ENCODE measurements around the gene CSTPP1.
A peak's percentile ranks its signal among the peaks of the same experiment; 100 is the strongest.
"Not testable (repeated sequence)": the region's sequence is repeated elsewhere in the genome, so short reads cannot be mapped to it uniquely, and the experiment has no call there.

The CSTPP1 gene

DNA sequence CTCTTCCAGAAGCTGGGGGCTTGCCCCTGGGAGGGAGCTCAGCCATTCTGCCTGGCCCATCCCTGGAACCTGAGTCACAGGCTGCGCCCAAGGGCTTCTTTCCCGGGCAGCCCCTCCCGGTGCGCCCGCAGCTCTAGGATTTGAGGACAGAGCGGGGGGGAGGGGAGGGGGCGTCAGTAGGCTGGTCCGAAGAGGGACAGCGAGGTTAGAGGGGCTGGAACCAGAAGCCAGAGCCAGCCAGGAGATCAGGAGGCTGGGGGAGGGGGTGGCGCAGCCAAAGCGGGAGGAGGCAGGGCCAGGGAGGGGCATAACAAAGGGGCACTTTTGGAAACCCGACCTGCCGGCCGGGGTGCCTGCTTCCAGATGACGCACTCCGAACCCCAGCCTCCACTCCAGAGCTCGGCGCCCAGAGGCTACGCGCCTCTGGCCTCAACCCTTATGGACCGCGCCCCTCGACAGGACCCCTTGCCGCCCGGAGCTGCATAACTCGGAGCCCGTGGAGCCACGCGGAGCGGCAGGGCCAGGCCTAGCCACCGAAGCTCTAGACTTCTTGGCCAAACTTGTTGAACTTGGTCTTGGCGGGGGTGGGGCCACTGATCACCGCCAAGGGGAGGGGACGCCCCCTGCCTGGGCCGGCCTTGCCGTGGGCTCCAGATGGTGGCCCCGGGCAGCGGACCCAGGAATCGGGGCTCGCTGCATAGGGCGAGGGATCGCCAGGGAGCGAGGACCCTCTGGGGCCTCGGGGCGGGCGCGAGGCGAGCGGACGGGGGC lies 248.9 kb downstream of the CSTPP1 start:
- DNase-seq = no peak

DNA sequence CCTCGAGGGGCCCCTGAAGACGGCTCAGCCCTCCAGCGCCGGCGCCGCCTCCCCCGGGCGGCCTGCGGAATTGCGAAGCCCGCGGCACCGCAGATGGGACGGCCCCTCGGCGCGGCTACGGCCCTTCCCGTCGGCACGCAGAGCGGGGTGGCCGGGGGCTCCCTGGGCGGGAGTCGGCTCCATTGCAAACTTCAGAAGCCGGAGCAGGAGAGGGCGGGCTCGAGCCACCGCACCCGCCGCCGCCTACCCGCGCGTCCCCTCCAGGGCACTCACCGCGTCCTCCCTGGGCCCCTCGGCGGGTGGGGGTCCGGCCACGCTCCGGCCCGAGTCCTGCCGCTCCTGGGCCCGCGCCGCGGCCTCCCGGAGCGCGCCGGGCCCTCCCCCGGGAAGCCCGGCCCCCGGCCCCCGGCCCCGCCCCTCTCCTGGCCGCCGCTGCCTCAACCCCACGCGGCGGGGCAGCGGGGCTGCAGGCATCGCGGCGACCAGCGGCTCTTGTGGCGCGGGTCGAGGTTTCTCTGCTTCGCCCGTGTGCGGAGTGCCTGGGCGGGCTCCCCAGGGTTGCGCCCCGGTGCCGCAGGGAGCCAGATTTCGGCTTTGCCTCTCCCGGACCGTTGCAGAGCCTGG lies 249.6 kb downstream of the CSTPP1 start, which contains the start of gene PACSIN3:
TSS of gene PACSIN3 (minus strand) at position 359 of the 624 bp plus-strand sequence. CDS start 3,707 bp downstream, outside the sequence.
- peak in 1 of 4 experiments; percentile 20 for DNase-seq

DNA sequence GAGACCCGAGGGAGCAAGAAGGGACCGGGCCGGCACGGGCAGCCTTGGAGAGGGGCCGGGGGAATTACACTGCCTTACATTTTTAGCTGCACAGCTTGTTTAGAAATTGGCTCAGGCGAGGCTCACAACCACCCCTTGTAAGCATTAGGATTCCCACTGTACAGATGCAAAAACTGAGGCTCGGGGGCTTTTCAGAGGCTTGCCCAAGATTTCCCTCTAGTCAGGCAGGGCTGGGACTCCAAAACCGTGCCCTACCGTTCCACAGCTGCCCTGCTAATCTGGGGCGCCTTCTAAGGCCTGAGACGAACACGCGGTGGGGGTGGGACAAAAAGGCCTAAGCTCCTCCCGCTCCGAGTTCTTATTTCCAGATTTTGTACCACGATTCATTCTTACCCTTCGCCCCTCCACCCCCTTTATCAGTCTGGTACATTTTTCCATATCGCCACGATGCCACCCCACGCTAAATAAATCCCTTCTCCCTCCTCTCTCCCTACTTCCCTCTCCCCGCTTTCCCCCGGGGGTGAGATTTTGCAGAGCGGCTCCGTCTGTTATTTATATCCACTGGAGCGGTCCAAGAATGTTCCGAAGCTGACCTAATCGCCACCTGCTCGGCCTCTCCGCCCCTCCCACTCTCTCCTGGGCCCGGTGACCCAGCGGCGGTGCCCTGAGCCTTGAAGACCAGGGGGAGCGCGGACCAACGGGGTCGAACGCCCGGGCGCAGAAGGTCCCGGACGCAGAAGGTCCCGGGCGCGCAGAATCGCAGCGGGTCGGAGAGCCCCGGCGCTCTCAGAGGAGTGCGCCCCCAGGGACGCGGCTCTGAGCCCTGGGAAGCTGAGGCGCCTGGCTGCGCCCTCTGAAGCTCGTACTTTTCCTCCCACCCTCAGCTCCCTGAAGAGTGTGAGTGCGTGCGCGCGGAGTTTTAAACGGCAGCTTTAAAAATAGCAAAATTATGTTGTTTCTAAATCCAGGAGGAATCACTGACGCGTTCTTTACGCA lies 250.4 kb downstream of the CSTPP1 start:
- DNase-seq = no peak

DNA sequence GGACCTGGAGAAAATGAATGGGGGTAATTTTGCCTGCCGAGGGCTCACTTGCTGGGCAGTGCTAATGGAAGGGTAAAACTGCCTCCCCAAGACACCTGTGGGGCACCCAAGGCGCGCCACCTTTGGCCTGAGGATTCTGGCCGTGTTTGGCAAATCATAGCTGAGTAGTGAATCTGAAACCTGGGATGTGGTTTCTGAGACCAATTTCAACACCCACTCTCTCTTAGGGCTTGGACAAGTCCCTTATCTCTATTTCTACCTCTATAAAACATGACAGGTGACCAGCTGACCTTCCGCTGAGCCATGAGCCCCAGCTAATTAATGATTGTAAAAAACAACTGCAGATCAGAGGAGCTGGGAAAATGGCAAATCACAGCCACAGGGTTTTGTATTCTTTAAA lies 251.2 kb downstream of the CSTPP1 start:
- no peak for DNase-seq

DNA sequence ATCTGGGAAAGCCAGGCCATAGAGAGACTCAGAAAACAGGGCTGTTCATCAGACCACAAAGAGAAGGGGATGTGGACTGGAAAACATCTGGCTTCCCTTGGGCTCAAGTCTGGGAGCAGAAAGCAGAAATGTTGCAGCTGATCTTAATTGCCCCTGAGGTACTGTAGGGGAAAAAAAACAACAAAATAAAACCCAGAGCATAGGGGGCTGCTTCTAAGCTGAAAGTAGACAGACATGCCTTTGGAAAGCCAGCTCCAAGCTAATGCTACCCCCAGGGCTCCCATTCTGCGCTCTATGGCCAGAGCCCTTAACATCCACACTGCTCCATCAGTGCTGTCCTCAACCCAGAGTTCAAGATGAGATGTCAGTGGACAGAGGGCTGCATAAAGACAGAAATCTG lies 251.7 kb downstream of the CSTPP1 start:
- no peak for DNase-seq

DNA sequence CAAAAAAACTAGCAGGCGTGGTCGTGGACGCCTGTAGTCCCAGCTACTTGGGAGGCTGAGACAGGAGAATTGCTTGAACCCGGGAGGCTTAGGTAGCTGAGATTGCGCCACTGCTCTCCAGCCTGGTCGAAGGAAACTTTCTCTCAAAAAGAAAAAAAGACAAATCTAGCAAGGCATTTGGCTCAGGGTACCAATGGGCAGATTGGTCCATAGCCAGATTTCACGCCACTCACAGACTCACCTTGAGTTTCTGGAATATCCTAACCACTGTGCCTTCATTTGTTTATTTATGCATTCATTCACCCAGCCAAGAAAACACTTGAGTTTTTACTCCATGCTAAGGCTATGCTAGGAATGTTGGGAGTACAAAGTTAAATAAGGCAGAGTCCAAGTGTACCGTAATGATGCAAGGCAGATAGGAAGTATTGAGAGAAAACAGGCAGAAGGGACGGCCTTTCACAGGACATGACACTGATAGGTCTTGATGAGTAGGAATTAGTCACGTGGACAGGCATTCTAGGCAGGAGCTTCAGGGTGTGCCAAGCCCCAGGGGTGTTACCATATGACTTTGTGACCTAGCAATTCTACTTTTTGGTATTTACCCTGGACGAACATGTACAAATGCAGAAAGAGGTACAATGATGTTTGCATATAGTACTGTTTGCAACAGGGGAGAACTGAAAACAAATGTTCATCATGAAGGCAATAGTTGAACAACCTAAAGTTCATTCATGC lies 252.7 kb downstream of the CSTPP1 start:
- DNase-seq = no peak

DNA sequence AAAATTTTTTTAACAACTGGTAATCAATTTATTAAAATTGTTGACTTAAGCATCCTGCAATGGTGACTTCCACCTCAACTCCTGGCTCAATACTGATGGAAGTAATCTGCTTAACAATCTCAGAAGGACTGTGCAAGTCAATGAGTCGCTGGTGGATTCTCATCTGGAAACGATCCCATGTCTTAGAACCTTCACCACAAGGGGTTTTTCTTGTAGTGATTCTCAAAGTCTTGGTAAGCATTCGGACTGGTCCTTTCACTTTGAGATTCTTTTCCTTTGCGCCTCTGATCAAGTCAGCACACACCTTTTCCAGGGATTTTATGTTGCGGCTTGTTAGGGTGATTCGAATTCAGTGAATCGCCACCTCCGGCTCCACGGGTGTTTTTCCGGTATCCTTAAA lies 254.6 kb downstream of the CSTPP1 start:
- DNase-seq = not testable (repeated sequence)

DNA sequence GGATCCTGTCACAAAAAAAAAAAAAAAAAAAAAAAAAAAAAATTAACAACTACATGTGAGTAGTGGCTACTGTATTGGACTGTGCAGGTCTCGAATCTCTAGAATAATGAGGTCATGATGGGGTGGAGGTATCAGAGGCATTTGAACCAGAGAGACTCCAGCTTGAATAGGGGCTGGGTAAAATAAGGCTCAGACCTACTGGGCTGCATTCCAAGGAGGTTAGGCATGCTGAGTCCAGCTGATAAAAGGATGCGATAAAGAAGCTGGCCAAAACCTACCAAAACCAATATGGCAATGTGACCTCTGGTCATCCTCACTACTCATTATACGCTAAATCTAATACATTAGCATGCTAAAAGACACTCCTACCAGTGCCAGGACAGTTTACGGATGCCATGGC lies 255.6 kb downstream of the CSTPP1 start:
- no peak for DNase-seq

DNA sequence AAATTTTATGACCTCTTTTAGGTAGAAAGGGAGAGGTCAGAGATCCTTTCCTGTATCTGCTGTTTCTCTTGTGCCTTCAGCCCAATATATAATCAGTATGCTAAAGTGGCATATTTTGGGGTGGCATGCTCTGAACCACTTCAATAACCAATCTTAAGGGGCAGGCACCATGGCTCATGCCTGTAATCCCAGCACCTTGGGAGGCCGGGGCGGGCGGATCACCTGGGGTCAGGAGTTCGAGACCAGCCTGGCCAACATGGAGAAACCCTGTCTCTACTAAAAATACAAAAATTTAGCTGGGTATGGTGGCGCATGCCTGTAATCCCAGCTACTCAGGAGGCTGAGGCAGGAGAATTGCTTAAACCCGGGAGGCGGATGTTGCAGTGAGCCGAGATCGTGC lies 261.6 kb downstream of the CSTPP1 start:
- DNase-seq = not testable (repeated sequence)

DNA sequence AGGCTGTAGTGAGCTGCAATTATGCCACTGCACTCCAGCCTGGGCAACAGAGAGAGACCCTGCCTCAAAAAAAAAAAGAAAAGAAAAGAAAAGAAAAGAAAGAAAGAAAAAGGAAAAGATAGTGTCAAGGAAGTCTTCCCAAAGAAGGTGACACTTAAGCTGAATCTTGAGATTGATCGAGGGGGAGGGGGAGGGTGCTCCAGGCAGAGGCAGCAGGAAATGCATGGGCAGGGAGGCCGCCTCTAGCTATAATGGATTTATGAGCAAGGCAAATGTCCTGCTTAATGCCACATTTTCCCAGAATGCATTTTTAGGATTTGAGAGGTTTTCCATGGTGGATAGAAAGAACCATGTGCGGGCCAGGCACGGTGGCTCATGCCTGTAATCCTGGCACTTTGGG lies 264.5 kb downstream of the CSTPP1 start:
- DNase-seq = no peak

DNA sequence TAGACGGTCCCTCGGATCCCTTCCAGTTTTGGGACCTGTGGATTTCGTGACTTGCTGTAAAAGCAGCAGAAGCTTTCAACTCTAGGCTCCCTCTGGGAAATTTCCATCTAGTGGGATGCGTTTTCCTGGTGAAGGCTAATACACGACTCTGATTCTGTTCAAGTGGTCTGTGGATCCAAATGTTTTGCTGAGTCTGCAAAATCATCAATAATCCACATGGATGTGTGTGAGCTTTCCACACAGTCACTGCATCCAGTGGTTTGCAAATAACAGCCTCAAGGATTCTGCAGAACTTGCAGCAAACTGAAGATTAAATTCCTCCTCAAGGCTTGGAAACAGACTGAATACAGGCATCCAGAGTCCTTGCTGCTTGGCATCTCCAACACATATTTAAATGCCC lies 266.0 kb downstream of the CSTPP1 start:
- DNase-seq = no peak

DNA sequence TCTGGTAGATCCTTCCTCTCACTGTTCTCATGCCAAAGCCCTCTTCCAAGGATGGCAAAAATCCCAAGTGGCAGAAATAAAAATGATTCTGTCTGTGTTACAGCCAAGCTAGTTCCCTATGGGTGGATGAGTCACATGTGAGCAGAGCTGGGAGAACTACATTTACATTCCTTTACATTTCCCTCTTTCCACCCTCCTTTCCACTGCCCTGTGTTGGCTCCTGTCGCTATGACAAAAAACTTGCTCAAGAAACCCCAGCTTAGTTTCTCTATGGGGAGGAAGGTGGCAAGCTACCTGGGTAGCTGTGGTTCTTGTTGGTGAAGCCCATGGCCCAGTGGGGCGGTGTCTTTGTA lies 268.1 kb downstream of the CSTPP1 start:
- no peak for DNase-seq

DNA sequence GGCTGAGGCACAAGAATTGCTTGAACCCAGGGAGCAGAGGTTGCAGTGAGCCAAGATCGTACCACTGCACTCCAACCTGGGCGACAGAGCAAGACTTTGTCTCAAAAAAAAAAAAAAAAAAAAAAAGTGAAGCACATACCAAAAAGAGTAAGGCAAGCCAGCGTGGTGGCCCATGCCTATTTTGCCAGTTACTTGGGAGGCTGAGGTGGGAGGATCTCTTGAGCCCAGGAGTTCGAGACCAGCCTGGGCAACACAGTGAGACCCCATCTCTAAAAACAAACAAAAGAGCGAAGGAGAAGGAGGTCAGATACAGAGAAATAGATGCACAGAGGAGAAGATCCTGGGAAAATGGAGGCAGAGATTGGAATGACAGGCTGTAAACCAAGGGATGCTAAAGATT lies 270.0 kb downstream of the CSTPP1 start:
- DNase-seq = not testable (repeated sequence)

DNA sequence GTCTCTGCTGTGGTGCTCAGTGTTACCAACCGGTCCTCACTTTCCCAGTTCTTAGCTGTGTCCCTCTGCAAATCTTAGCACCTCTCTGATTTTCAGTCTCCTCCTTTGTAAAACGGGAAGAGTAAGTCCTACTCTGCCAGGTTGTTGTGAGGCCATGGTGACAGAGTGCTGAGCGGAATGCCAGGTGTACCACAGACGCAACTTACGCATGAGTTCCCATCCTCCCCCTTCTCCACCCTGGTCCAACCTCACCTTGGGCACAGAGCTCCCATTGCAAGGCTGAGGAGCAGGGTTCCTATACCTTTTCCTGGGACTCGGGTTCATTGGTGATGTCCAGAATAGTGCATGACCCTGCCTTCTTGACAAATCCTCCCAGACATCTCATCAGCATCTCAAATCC lies 270.9 kb downstream of the CSTPP1 start:
- no peak for DNase-seq

DNA sequence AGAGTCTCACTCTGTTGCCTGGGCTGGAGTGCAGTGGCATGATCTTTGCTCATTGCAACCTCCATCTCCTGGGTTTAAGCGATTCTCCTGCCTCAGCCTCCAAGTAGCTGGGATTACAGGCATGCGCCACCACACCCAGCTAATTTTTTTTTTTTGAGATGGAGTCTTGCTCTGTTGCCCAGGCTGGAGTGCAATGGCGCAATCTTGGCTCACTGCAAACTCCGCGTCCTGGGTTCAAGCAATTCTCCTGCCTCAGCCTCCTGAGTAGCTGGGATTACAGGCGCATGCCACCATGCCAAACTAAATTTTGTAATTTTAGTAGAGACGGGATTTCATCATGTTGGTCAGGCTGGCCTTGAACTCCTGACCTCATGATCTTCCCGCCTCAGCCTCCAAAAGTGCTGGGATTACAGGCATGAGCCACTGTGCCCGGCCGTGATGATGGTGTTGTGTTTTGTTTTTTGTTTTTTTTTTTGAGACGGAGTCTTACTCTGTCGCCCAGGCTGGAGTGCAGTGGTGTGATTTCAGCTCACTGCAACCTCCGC lies 271.5 kb downstream of the CSTPP1 start:
- DNase-seq = not testable (repeated sequence)

DNA sequence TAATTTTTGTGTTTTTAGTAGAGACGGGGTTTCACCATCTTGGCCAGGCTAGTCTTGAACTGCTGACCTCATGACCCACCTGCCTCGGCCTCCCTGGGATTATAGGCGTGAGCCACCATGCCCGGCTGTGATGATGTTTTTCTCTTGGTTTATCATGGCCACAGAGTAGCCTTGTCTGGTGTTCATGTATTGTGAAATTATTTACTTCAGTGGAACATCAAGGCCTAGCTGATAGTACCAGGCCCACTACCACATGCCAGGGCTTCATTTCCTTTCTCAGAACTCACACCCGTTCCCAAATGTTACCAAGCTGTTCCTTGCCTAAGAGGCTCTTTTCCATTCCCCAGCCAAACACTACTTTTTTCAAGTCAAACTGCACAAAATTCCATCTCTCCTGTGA lies 272.1 kb downstream of the CSTPP1 start:
- no peak for DNase-seq
